Measurements from ENCODE around the gene PPM1K.

GRCh38 chr4:88275516-88275915, 8.8 kb downstream of the PPM1K start:
- TF ChIP-seq POLR2A (IDR thresholded peaks at IDR 0.05): no peak
- TF ChIP-seq CTCF (IDR thresholded peaks at IDR 0.05): no peak
- TF ChIP-seq POLR2AphosphoS5 (IDR thresholded peaks at IDR 0.05): no peak
- TF ChIP-seq EP300 (IDR thresholded peaks at IDR 0.05): no peak
